Prostate gland (tissue), 2 donors: ENCODE data around the gene MED22.

ENCODE experiments used
- CTCF ChIP-seq, 4 experiments: fragments of 200-600 bp in 2 of 4; fragments of 450-650 bp in 2 of 4; sonication (generic) in 2 of 4; IDR thresholded peaks; 1 replicate in 3 of 4; 2 replicates in 1 of 4; pipeline ENCODE4 v1.5.1; 2016 to 2019; ENCODE audit warnings: antibody characterized with exemption in 4 of 4, mild to moderate bottlenecking in 2 of 4, moderate library complexity in 2 of 4
- POLR2A ChIP-seq: fragments of 450-650 bp; IDR thresholded peaks from one replicate; pipeline ENCODE4 v1.6.1; 2016; ENCODE audit warnings: antibody characterized with exemption, mild to moderate bottlenecking

DNA sequence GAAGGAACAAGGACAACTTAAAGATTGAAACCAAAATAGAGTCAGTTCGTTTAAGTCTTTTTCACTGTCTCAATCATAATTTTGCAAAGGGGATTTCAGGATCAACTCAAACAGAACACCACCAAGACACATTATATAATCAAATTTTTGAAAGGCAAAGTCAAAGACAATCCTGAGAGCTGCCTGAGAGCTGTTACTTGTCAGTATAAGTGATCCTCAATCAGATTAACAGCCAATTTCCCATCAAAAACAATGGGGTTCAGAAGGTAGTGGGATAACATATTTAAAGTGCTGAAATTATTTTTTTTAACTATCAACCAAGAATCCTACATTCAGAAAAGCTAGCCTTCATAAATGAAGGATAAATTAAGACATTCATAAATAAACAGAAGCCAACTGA lies 53.7 kb downstream of the MED22 start:
- TF ChIP-seq CTCF (IDR thresholded peaks at IDR 0.05), result no peak
- no peak for TF ChIP-seq POLR2A
